Medulla oblongata (tissue), 1 donor: ENCODE results near the gene SLC9A8.
"Not testable (repeated sequence)": the region's sequence is repeated elsewhere in the genome, so short reads cannot be mapped to it uniquely, and the experiment has no call there.

Experiments
- DNase-seq: peaks from one replicate; pipeline ENCODE4 v3.0.0-alpha.2; 2015; ENCODE audit errors: extremely low spot score

Gene SLC9A8

DNA sequence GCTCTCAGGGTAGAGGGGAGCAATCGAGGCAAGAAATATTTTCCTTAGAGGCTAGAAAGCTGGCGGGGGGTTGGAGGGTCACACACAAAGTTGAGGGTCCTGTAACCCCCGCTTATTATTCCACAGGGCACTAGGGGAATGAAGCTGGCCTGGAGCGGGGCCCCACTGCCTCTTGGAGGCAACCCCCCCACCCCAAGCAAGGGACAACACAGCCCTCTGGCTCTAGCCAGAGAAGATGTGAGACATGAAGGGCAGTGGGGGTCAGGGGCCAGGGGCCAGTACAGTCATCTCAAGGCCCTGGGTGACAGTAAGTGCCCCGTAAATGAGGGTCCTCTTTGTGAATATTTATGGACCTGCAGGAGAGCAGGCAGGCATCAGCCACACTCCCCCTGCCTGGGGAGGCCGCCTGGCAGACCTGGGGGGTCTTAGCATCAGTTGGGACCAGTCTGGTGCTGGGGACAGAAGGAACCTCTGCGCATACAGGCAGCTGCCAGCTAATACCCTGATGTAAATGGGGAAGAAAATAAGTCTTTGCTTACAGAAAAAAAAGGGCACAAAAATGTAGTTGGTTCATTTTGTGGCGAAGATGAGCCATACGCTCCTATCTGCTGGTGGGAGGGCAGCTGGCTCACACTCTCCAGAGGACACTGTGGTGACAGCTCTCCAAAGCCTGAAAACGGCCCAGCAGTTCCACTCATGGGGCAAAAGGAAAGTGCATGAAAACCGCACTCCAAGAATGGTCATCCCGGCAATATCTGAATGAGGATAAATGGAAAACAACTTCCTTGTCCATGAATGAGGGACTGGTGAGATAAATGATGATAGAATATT is 80.8 kb downstream of the SLC9A8 start:
- peak; percentile 29 for DNase-seq

DNA sequence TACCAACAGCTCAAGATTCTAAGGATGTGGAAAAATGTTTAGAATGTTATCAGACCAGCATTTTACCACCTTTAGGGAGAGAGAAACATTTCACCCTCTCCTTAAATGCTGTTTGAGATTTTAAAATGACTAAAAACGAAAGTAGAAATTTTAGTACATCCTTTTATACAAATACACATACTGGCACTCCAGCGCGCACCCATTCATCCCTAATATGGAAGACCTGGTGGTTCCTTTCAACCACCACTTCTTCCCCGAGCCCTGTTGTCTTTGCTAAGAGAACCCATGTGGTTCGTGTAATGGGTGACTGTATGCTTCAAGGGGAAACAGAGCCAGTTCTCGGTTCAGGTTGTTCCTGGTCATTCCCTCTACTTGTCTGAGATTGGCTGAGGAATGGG is 81.4 kb downstream of the SLC9A8 start:
- no peak for DNase-seq

DNA sequence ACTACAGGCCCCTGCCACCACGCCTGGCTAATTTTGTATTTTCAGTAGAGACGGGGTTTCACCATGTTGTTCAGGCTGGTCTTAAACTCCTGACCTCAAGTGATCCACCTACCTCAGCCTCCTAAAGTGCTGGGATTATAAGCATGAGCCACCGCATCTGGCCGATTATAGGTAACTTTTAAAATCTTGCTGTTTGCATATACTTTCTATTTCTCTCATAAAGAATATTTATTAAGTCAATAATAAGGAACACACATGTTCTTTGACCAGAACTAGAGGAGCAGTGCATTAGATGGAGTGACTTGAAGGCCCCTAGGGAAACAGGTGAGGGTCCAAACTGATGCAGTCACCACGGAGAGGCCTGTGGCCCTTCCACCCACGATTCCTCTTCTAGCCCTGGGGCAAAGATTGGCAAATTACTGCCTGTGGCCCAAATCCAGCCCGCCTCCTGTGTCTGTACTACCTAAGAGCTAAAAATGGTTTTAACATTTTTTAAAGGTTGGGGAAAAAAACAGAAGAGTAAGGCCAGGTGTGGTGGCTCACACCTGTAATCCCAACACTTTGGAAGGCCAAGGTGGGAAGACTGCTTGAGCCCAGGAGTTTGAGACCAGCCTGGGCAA is 83.0 kb downstream of the SLC9A8 start:
- DNase-seq = not testable (repeated sequence)

DNA sequence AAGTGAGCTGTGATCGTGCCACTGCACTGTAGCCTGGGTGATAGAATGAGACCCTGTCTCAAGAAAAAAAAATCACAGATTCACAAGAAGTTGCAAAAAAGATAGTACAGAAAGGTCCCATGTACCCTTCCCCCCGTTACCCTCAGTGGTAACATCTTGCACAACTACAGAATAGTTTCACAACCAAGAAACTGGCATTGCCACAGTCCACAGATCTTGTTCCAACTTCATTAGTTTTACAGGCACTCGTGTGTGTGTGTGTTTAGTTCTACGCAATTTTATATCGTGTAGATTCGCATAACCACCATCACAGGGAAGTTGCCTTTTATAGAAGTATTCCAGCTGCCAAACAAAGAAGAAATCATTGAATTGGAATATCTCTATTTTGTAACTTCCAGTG is 83.6 kb downstream of the SLC9A8 start:
- peak; percentile 21 for DNase-seq

DNA sequence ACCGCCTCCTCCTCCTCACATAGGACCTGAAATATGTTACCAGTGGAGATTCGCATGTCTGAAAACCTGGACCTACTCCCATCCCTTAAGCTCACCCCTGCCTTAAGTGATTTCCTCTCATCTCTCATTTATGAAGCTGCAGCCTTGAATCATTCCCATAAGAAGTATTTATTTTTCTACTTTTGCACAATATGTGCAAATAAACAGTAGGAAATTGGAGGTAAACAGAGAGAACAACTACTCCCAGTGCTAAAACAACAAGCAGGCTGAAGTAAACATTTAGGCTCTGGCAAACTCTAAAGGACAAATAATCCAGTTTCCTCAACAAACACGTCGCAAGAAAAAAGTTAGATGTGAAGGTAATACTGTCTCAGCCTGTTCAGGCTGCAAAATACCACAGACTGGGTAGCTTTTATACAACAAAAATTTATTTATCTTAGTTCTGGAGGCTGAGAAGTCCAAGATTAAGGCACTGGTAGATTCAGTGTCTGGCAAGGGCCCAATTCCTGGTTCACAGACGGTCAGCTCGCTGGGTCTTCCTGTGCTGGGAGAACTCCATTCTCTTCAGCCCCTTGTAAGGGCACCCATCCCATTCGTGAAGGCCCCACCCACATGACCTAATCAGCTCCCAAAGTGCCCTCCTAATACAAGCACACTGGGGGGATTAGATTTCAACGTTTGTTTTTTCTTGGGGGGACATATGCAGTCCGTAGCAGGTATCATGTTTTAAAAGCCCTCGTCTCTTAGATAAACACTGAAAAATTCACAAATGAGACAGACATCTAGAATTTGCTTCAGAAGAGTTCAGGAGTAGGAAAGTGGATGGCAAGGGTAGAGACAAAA is 87.1 kb downstream of the SLC9A8 start:
- DNase-seq = no peak

DNA sequence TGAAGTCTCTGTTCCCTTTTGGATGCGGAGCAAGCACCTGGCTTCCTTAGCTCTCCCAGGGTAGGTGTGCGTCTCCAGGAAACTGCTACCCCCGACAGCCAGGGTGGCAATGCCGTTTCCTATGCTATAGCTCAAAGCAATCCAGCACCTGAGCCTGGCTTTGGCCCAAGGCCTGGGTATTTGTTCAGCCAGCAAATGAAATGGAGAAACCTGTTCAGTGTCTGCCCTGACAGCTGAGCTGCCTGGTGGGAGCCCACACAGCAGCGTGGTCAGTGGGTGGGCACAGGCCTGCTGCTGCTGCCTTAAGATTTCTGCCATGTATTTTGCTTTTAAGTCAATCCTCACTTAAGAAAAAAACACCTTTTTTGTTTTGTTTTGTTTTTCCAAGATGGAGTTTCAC is 89.0 kb downstream of the SLC9A8 start:
- no peak for DNase-seq

DNA sequence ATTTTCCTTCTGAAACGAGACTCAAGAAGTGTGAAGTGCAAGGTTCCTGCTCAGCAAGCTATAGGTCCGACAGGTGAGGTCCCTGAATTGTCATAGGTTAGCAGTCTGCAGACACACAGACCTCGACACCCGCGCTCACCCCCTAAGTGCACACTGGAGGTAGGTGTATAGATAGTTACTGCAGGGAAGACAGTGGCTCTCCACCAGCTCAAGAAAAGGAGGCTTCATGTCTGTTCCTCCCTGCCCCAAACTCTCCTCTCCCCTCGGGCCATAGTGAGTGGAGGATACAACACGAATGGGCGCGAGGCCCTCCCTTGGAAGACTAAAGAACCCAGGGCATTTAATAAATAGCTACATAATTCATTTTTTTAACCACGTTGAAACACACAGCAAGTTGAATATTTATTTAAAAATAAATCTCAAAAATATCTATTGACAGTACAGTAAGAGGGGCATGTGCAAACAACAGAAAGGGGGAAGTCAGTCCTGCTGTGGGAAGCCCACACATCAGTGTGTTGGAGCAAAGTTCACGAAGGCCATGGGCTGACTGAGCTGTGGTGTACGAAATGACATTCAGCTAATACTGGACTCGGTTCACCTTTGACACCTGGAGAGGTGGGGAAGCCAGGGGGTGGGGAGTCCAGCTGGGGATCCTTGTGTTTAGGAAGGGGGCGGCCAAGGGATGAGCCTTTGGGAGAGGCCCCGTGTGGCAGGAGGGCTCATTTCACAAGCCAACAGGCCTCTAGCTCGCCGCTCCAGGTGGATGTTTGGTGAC is 92.0 kb downstream of the SLC9A8 start:
- no peak for DNase-seq

DNA sequence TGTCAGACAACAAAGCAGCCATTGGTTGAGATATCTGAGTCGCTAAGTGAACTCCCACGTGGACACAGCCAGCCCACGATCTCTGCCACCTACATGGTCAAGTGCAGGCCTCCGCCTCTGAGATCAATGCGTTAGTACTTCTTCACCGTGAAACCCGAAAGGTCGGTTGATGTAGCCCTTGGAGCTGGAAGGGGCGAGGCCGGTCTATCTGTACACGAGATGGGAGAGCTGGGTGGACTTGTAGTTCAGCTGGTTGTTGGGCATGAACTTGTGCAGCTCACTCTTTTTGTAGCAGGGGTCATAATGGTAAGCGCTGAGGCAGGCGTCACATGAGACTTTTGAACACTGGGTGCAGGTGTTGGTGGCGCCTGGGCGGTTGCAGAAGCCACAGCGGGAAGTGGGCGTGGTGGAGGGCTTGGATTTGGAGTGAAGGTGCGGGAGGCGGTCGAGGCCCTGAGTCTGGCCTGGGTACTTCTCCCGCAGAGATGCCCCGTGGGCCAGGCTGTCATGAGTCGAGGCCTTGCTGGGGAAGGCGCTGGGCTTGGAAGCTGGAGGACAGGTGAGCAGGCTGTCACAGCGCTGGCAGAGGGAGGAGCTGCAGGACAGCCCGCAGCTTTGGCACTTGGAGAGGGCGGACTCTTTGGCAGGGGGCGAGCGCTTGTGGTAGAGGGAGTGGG is 92.9 kb downstream of the SLC9A8 start:
- DNase-seq = no peak

DNA sequence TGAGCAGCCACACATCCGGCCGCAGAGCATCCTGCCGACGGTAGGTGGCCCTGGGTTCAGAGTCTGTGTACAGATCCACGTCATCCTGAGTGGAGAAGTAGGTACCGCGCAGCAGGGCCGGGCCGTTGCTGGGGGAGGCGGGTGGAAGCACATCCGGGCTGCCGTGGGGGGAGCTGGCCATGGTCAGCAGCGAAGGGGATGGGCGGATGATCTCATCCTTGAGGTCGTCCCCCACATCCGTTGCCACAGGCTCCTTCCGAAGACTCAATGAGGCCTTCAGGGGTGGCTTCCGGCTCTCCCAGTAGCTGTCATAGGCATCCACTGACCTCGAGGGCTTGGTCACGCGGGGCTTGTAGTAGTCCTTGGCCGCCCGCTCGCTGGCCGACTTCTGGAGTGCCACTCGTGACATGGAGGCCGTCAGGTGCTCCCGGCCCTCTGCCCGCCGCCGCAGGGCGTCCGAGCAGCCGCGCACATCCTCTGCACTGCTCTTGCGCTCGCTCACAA is 93.5 kb downstream of the SLC9A8 start:
- DNase-seq = no peak

DNA sequence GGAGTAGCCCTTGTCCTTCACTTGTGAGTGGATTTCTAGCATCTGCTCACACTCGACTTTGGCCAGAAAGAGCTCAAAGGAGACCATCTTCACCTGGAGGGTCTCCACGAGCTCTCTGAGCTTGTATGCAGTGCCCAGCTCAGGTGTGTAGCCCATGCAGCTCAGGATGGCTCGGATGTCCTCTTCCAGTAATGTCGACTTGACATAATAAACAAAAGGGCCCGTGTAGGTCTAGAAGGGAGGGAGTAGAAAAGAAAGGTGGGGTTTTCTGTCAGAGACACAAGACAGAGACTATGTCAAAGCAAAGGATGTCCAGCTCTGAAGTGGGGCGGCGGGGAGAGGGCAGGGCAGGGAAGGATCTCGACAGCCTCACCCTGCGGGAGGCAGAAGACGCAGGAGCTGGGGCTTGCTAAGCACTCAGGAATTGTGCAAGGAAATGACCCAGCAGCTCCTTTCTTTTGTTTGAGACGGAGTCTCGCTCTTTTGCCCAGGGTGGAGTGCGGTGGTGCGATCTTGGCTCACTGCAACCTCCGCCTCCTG is 94.1 kb downstream of the SLC9A8 start:
- no peak for DNase-seq

DNA sequence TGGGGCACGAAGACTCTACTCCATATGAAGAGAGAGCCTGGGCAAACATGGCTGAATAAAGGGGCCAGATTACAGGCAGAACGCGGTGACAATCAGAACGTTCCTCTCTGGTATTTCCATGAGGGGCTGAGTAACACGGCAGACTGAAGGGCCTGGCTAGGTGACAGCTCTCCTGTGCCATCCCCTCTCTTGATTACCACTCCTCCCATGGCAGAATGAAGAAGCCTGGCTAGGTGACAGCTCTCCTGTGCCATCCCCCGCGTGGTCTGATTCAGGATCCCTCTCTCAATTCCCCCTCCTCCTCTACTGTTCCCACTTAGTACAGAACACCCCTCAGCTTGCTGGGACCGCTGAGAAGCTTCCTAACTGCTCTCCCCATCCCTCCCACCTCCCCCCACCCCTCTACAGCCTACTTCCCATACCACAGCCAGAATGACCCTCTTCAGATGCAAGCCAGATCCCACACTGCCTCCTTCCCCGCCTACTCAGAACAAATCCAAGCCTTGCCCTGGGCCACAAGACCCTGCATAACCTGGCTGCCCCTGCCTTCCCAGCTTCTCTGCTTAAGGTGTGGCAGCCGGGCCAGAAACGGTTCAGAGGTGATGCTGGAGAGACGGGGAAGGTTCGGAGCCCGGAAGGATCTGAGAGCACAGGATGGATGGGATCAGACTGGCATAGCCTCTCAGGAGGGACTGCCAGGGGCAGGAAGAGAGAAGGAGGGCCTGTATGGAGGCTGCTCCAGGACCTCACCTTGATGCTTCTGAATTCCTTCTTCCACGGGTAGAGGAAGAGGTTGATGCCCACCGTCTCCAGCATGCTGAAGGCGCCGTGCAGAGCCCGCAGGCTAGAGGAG is 95.0 kb downstream of the SLC9A8 start:
- no peak for DNase-seq

DNA sequence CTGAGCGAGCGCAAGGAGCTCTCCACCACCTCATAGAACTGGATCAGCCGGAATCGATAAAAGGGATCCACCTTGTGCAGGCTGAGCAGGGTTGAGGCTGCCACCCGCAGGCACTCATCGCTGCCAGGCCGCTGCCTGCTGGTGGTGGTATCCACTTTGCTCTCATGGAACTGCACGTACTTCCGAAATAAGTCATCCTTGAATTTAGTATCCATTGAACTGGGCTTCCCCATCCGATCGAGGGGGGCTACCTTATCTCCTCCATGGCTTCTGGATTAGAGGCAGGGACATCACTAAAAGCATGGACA is 95.6 kb downstream of the SLC9A8 start:
- DNase-seq = no peak

DNA sequence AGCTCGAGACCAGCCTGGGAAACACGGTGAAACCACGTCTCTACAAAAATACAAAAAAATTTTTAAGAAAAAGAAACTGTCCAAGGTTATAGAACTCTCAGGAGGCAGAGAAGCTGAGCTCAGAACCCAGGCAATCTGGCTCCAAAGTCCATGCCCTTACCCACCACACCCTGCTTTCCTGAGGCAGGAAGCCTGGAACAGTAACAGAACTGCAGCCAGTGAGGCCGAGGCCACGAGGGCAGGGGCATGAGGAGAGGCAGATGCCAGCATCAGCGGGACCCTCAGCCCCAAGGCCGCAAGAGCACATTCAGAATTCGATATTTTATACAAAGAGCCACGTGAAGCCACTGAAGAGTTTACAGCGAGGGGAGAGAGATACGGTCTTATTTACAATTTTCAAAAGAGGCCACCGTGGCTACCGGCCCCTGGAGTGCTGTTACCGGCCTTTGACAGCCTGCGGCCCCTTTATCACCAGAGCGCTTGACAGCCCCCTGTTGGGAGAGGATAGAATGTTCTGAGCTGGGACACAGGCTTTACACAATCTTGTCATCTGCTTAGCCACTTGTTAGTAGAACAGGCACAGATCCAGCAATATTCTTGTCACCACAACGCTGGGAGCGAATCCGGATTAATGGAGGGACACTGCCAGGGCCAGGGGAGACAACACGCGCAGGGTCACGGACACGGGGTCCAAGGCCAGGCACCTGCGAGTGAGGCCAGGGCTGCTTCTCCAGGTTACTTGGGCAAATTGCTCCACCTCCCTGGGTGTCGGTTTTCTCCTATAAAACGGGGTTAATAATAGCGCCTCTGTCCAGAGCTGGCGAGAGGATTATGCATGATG is 97.1 kb downstream of the SLC9A8 start:
- DNase-seq = peak; percentile 77

DNA sequence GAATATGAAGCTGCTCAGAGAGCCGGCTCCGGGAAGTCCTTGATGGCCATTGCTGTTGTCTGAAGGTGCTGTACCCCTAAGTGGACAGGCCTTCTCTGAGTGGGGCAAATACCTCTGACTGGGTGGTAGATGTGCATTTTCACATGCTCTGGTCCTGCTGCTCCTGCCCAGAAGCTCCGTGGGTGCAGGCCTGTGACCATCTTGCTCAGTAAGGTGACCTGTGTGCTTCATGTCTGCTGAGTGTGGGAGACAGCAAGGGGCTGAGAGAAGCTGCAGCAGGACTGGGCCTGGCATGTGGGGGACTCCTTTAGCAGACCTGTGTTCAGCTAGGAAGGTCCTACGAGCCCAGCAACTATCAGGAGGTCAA is 97.7 kb downstream of the SLC9A8 start:
- no peak for DNase-seq

DNA sequence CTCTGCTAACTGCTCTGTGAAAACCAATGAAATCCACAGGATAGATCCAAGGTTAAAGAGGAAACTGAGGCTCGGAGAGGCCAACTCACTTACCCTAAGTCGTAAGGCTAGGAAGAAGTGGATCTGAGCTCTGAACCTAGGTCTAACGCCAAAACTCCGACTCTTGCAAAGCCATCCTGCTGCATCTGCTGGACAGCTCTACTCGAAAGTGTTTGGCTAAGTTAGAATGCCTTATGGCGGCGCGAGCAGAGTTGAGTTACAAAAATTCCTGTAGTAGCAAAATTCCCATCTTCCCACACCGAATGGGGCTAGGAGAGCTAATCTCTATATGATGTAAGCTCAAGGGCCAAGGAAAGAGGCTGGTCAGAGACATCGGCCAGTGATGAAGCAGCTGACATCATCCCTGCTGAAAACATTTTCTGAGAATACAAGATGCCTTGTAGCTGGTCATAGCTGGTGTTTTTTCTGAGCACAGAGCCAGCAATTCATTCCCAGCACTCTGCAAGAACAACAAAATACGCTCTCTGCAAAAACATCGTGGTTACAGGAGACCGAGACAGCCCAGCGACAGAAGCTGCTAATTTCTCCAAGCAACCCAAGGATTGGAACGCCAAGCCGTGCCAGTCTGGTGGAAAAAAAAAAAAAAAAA is 100.9 kb downstream of the SLC9A8 start:
- DNase-seq = peak; percentile 81

DNA sequence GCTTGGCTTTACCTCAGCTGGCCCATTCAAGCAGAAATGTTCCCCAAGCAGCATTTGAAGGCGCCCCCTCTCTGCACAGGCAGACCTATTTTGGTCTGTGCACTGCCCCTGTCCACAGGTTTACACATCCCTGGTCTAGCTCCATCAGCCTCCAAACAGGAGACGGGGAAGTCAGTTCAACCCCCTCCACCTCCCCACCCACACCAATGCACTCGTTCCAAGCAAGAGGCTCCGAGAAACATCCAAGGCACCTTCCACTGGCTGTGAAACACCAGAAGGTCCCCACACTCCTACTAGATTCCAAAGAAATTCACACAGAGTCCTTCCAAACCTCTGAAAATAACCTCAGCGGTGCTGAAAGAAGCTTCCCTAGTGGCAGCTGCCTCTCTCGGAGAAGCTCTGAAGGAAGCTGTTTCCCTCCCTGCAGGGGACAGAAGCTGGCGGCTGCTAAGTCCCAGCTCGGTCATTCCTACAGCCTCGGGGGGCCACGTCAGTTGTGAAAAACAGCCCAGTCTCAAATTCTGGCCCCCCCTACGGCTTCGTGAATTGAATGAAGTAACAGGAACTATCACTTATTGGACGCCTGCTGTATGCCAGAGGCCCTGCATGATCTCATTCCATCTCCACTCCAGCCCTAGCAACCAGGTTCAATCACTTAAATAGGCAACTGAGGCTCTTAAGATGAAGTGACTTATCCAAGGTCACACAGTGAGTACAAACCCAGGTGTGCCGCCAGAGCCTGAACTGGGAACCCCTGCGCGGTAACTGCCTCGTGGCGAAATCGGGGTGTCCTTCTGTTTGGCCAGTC is 101.9 kb downstream of the SLC9A8 start:
- peak; percentile 48 for DNase-seq

DNA sequence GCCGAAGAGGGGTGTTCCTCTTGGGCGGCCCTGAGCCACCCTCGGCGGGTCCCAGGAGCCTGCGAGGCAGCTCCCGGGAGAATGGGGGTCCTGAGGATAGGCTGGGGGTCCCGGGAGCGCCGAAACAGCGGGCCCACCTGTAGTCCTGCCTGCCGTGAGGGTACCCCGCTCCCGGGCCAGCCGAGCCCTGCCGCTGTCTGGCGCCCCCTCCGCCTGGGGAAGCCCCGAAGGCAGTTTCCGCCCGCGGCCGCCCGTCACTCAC is 102.4 kb downstream of the SLC9A8 start:
- DNase-seq = no peak
